Stimulated activated CD4-positive, alpha-beta T cell treated with anti-CD3 and anti-CD28 coated beads, Interleukin-2, amount 100 ng/mL, for 4 hours (primary cell): ENCODE measurements around the gene TNP2.

Source experiments
- DNase-seq: peaks from one replicate; pipeline ENCODE4 v3.0.0-alpha.2; 2020; ENCODE audit warnings: low read depth

The TNP2 gene

GRCh38 chr16:11218604-11218962 is 50.5 kb downstream of the TNP2 start:
- no peak for DNase-seq
